Ovary (tissue), 9 donors: ENCODE results near the gene PPP1R9A. TPM values are rescaled to one million over a fixed set of nuclear protein-coding genes. Genes with fewer than 3 reads are reported as not detected.
"Not testable (repeated sequence)": the region's sequence is repeated elsewhere in the genome, so short reads cannot be mapped to it uniquely, and the experiment has no call there.

Source experiments
- DNase-seq, 5 donors: peaks; one replicate each; pipeline ENCODE4 v3.0.0-alpha.2; 2019 to 2020
- H3K27ac ChIP-seq, 2 donors: fragments of 200-600 bp; one replicate each; pipeline versions ENCODE4 v1.5.1 to v1.8.0; 2019 to 2022
- H3K27me3 ChIP-seq: fragments of 200-600 bp; one replicate; pipeline ENCODE4 v1.8.0; 2022
- H3K36me3 ChIP-seq: fragments of 200-600 bp; sonication (generic); one replicate; pipeline ENCODE4 v1.5.1; 2019
- H3K4me1 ChIP-seq: one replicate; pipeline ENCODE4 v1.8.1; 2013; ENCODE audit warnings: mild to moderate bottlenecking, moderate library complexity; ENCODE audit not compliant: insufficient read depth
- H3K4me3 ChIP-seq: fragments of 200-600 bp; sonication (generic); one replicate; pipeline ENCODE4 v1.5.1; 2017
- H3K9me3 ChIP-seq, 2 donors: fragments of 200-600 bp in 1 of 2; sonication (generic) in 1 of 2; one replicate each; pipeline versions ENCODE4 v1.5.1 to v1.8.1; 2013 to 2019; ENCODE audit warnings: mild to moderate bottlenecking in 1 of 2, moderate library complexity in 1 of 2
- CTCF ChIP-seq, 3 donors: fragments of 450-650 bp in 2 of 3; fragments of 200-600 bp in 1 of 3; IDR thresholded peaks; one replicate each; pipeline versions ENCODE4 v1.5.1 to v1.8.0; 2016 to 2022; ENCODE audit warnings: antibody characterized with exemption in 3 of 3, mild to moderate bottlenecking in 1 of 3
- EP300 ChIP-seq: sonication (generic); formaldehyde crosslinking; IDR thresholded peaks from one replicate; pipeline ENCODE4 v1.6.1; 2017; ENCODE audit warnings: antibody characterized with exemption
- POLR2A ChIP-seq: fragments of 450-650 bp; IDR thresholded peaks from one replicate; pipeline ENCODE4 v1.6.1; 2017; ENCODE audit warnings: antibody characterized with exemption, mild to moderate bottlenecking, moderate library complexity
- WGBS, 3 donors: extraction: QIAGEN DNeasy Blood & Tissue Kit in 1 of 3; methylation state at CpG; one replicate each; pipeline versions ENCODE4 v1.1.5 to v1.1.7; 2013 to 2017; 5-methylcytosine and 5-hydroxymethylcytosine counted together
- intact Hi-C, 4 donors: fragments of 100-400 bp; cut with DNase I; formaldehyde crosslinking; loops; one replicate each; pipeline versions ENCODE4 v1.11.0 to v1.15.1; 2022 to 2023
- polyA plus RNA-seq, 2 donors: library from polyadenylated mRNA; stranded (reverse); fragments of 200-250 nt in 1 of 2; fragments of 350-450 nt in 1 of 2; fragmentation: Illumina TruSeq in 1 of 2; extraction: RNeasy Lipid Tissue Mini Kit (QIAGEN cat#74804) in 1 of 2; gene quantifications; one replicate each; pipeline ENCODE4 v1.2.3, GENCODE V29; 2013 to 2014
- total RNA-seq, 7 donors: library from RNA; depleted of rRNA in 2 of 7; stranded (reverse); fragments of >200 nt in 2 of 7; fragmentation: NEBNext Ultra II Directional in 3 of 7; extraction: Animal tissue kit (Norgen Biotek cat#: 25700) in 3 of 7; gene quantifications; one replicate each; pipeline versions ENCODE4 v1.1.0 to v1.2.4, GENCODE V29; 2016 to 2023
- donor health status: DM: no; HTN: no; CAD: no; lungs with moderate emphysema.
- donor health status: DM: no; HTN: no; CAD: no.
- donor health status: Bipolar disorder and iron deficiency.
- donor health status: DM: yes; HTN: yes; CAD: no.
- donor health status: DM: no; HTN: no; CAD: no.
- donor health status: DM: yes; HTN: yes; CAD: no.

The PPP1R9A gene
- total and polyA plus RNA-seq, 9 donors = 2.4 to 32.2 (median 11.2) TPM

GRCh38 chr7:95004618-95005247 is 97.3 kb downstream of the PPP1R9A start:
- H3K9me3 ChIP-seq = no peaks in the 10 kb centered on the region

GRCh38 chr7:95006010-95006409 is 98.6 kb downstream of the PPP1R9A start:
- Histone ChIP-seq H3K27ac (no peak overlapping the region), H3K27me3 (no peaks in the 10 kb centered on the region), H3K9me3 (no peaks in the 10 kb centered on the region), H3K36me3 (no peaks in the 10 kb centered on the region), H3K4me1 (no peaks in the 10 kb centered on the region), H3K4me3 (no peak overlapping the region)
- TF ChIP-seq POLR2A (no peak), CTCF (IDR thresholded peaks at IDR 0.05) (no peak), EP300 (no peak)
- DNase-seq = no peak
- 96 to 98% (median 97%) methylated on average over 5 of the region's 5 CpGs for WGBS, 3 donors
- intact Hi-C loops = no loop called here

More at GRCh38 chr7:95004618-95005247, 97.3 kb downstream of the PPP1R9A start:
- Histone ChIP-seq H3K4me3 (no peak overlapping the region), H3K27me3 (no peaks in the 10 kb centered on the region), H3K36me3 (no peaks in the 10 kb centered on the region), H3K27ac (no peak overlapping the region), H3K4me1 (no peaks in the 10 kb centered on the region)
- no peak for TF ChIP-seq CTCF (IDR thresholded peaks at IDR 0.05)
- intact Hi-C loops = no loop called here
- no peak for DNase-seq
- WGBS, 3 donors = 73 to 80% (median 78%) methylated on average over 6 of the region's 6 CpGs

GRCh38 chr7:95008773-95009172 is 101.4 kb downstream of the PPP1R9A start:
- H3K9me3 ChIP-seq, H3K4me3 ChIP-seq, H3K36me3 ChIP-seq, H3K27ac ChIP-seq, H3K27me3 ChIP-seq, H3K4me1 ChIP-seq, DNase-seq, intact Hi-C loops: not testable (repeated sequence)
- WGBS, 3 donors = 93 to 95% (median 93%) methylated on average over 6 of the region's 6 CpGs

- Histone ChIP-seq H3K4me1 (no peaks in the 10 kb centered on the region), H3K9me3 (no peaks in the 10 kb centered on the region), H3K4me3 (no peak overlapping the region), H3K27me3 (no peaks in the 10 kb centered on the region), H3K27ac (no peak overlapping the region), H3K36me3 (no peaks in the 10 kb centered on the region)
- intact Hi-C loops = no loop called here
- 8 to 9% (median 8%) methylated on average over 1 of the region's 1 CpG for WGBS, 3 donors
- no peak for TF ChIP-seq CTCF (IDR thresholded peaks at IDR 0.05)
- no peak for TF ChIP-seq POLR2A
- no peak for TF ChIP-seq EP300
- DNase-seq = no peak
Observed at GRCh38 chr7:95011146-95011928, 103.9 kb downstream of the PPP1R9A start.

GRCh38 chr7:95011995-95012394 is 104.6 kb downstream of the PPP1R9A start:
- no peak overlapping the region for H3K4me3 ChIP-seq
- TF ChIP-seq CTCF (IDR thresholded peaks at IDR 0.05) (no peak), POLR2A (no peak), EP300 (no peak)
- H3K36me3 ChIP-seq = no peaks in the 10 kb centered on the region
- intact Hi-C loops = no loop called here
- DNase-seq = no peak
- no peaks in the 10 kb centered on the region for H3K27me3 ChIP-seq
- no peaks in the 10 kb centered on the region for H3K4me1 ChIP-seq
- no peaks in the 10 kb centered on the region for H3K9me3 ChIP-seq
- no peak overlapping the region for H3K27ac ChIP-seq
- WGBS, 3 donors = 68 to 82% (median 69%) methylated on average over 4 of the region's 4 CpGs
